Breast epithelium (tissue), 4 donors: ENCODE data around the gene LCN2. TPM values are rescaled to one million over a fixed set of nuclear protein-coding genes. Genes with fewer than 3 reads are reported as not detected.

ENCODE experiments used
- DNase-seq, 2 donors: peaks; one replicate each; pipeline ENCODE4 v3.0.0-alpha.2; 2019; ENCODE audit warnings: low spot score in 2 of 2
- H3K27ac ChIP-seq, 2 donors: fragments of 200-600 bp; sonication (generic) in 1 of 2; one replicate each; pipeline ENCODE4 v1.5.1; 2016 to 2019; ENCODE audit warnings: mild to moderate bottlenecking in 1 of 2
- H3K27me3 ChIP-seq, 2 donors: fragments of 200-600 bp; sonication (generic) in 1 of 2; one replicate each; pipeline versions ENCODE4 v1.5.1 to v1.6.0; 2017 to 2019; ENCODE audit warnings: control low read depth in 1 of 2, mild to moderate bottlenecking in 1 of 2
- H3K36me3 ChIP-seq: fragments of 200-600 bp; one replicate; pipeline ENCODE4 v1.5.1; 2019
- H3K4me1 ChIP-seq, 2 donors: fragments of 200-600 bp; sonication (generic); one replicate each; pipeline ENCODE4 v1.5.1; 2016 to 2019; ENCODE audit warnings: control low read depth in 1 of 2
- H3K4me3 ChIP-seq, 3 donors: fragments of 200-600 bp; sonication (generic); 1 replicate in 2 of 3; 2 replicates in 1 of 3; pipeline ENCODE4 v1.5.1; 2016 to 2019; ENCODE audit warnings: mild to moderate bottlenecking in 3 of 3, moderate library complexity in 2 of 3
- H3K9me3 ChIP-seq, 2 donors: fragments of 200-600 bp; sonication (generic) in 1 of 2; one replicate each; pipeline ENCODE4 v1.5.1; 2016 to 2019; ENCODE audit warnings: control low read depth in 1 of 2
- POLR2A ChIP-seq: fragments of 450-650 bp; IDR thresholded peaks from one replicate; pipeline ENCODE4 v1.6.1; 2016; ENCODE audit warnings: antibody characterized with exemption, mild to moderate bottlenecking, moderate library complexity
- POLR2AphosphoS5 ChIP-seq, 3 donors: sonication (generic); formaldehyde crosslinking; IDR thresholded peaks; one replicate each; pipeline ENCODE4 v1.6.1; 2017; ENCODE audit warnings: antibody characterized with exemption in 3 of 3
- intact Hi-C: fragments of 100-400 bp; cut with DNase I; formaldehyde crosslinking; loops from one replicate; pipeline ENCODE4 v1.15.1; 2023; ENCODE audit warnings: low total_unique reads
- total RNA-seq, 3 donors: library from RNA; depleted of rRNA; stranded (reverse); fragments of >200 nt; gene quantifications; one replicate each; pipeline ENCODE4 v1.1.0, GENCODE V29; 2016
- TF ChIP-seq, protein P1 (sequence below), 3 donors: fragments of 450-650 bp; IDR thresholded peaks; one replicate each; pipeline ENCODE4 v1.5.1; 2016 to 2017; ENCODE audit warnings: antibody characterized with exemption in 3 of 3, mild to moderate bottlenecking in 3 of 3, moderate library complexity in 3 of 3

The LCN2 gene
- total RNA-seq, 3 donors from 2014 or later: 38.5 to 42.3 TPM; not detected in 1

DNA sequence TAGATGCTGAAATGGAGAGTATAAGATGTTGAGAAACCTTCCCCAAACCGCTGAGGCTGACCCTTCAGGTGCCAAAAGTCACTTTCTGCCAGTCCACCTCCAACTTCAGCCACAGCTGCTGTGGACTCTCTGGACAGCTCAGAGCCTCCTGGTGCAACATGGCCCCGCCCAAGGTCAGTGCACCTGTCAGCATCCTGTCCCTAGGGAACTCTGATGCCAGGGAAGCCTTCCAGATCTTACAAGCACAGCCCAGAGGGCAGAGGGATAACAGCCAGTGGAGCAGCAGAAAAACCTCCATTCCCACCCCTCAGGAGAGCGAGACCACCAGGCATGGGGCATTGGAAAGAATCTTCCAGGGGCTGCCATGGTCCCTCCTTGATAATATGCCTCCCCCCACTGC lies 11.3 kb upstream of the LCN2 start:
- H3K4me3 ChIP-seq: no peak overlapping the region
- intact Hi-C loops: no loop called here
- peaks cover 0 to 4% of the 10 kb centered on the region in 2 donors for H3K9me3 ChIP-seq
- H3K36me3 ChIP-seq: no peaks in the 10 kb centered on the region
- no peak overlapping the region for H3K27ac ChIP-seq
- DNase-seq: no peak
- TF ChIP-seq, protein P1, sequence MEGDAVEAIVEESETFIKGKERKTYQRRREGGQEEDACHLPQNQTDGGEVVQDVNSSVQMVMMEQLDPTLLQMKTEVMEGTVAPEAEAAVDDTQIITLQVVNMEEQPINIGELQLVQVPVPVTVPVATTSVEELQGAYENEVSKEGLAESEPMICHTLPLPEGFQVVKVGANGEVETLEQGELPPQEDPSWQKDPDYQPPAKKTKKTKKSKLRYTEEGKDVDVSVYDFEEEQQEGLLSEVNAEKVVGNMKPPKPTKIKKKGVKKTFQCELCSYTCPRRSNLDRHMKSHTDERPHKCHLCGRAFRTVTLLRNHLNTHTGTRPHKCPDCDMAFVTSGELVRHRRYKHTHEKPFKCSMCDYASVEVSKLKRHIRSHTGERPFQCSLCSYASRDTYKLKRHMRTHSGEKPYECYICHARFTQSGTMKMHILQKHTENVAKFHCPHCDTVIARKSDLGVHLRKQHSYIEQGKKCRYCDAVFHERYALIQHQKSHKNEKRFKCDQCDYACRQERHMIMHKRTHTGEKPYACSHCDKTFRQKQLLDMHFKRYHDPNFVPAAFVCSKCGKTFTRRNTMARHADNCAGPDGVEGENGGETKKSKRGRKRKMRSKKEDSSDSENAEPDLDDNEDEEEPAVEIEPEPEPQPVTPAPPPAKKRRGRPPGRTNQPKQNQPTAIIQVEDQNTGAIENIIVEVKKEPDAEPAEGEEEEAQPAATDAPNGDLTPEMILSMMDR (IDR thresholded peaks at IDR 0.05): no peak
- TF ChIP-seq POLR2A (no peak), POLR2AphosphoS5 (IDR thresholded peaks at IDR 0.05) (no peak)
- H3K4me1 ChIP-seq: no peaks in the 10 kb centered on the region
- H3K27me3 ChIP-seq: no peaks in the 10 kb centered on the region

DNA sequence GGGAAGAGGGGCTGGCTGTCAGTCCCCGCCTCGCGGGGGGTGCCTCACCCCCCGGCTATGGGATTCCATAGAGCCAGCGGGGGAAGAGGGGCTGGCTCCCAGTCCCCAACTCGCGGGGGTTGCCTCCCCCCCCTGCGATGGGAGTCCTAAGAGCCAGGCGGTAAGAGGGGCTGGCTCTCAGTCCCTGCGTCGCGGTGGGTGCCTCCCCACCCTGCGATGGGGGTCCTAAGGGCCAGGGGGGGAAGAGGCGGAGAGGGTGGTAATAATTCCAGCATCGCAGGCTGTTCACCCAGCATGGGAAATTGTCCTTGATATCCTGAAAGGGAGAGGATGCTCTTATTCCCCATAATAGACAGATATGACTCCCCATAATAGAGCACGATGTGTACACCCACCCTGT lies 9.6 kb upstream of the LCN2 start:
- H3K36me3 ChIP-seq: no peaks in the 10 kb centered on the region
- intact Hi-C loops: no loop called here
- TF ChIP-seq POLR2A (no peak), POLR2AphosphoS5 (IDR thresholded peaks at IDR 0.05) (no peak)
- TF ChIP-seq, protein P1 (IDR thresholded peaks at IDR 0.05): no peak

DNA sequence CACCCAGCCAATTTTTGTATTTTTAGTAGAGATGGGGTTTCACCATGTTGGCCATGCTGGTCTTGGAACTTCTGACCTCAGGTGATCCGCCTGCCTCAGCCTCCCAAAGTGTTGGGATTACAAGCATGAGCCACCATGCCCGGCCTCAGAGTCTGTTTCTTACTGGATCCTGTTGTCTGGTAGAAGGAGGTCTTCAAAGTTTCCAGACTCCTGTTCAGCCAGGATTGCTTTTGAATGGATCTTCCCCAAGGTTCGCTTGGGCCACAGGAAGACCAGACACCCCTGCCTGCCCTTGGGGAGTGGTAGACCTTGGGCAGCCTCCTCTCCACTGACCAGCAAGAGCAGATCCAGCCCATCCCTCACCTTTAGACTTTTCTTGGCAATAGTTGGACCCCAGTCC lies 7.6 kb upstream of the LCN2 start:
- TF ChIP-seq POLR2A: no peak
- TF ChIP-seq, protein P1 (IDR thresholded peaks at IDR 0.05): no peak
- no peak for TF ChIP-seq POLR2AphosphoS5 (IDR thresholded peaks at IDR 0.05)
- Histone ChIP-seq H3K9me3 (no peaks in the 10 kb centered on the region), H3K4me3 (no peak overlapping the region), H3K27me3 (no peaks in the 10 kb centered on the region), H3K4me1 (no peaks in the 10 kb centered on the region), H3K36me3 (no peaks in the 10 kb centered on the region), H3K27ac (no peak overlapping the region)
- intact Hi-C loops: no loop called here
- no peak for DNase-seq

More for the DNA sequence above, 9.6 kb upstream of the LCN2 start:
- no peak overlapping the region for H3K4me3 ChIP-seq
- no peak for DNase-seq
- no peaks in the 10 kb centered on the region for H3K4me1 ChIP-seq
- no peak overlapping the region for H3K27ac ChIP-seq
- no peaks in the 10 kb centered on the region for H3K27me3 ChIP-seq
- no peaks in the 10 kb centered on the region for H3K9me3 ChIP-seq

DNA sequence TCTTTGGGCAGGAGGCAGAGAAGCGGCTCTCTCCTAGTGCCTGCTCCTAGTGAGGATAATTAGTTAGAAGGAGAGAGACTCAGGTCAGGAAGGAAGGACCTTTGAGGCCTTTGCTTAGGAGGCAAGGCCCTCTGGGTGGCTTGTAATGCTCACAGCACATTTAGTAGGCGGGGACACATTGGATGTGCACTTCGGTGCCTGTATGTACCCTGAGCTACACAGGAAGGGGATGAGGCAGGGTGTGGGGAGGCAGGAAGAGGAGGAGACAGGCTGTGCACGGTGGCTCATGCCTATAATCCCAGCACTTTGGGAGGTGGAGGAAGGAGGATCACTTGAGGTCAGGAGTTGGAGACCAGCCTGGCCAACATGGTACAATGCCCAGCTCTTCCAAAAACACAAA lies 7.2 kb upstream of the LCN2 start:
- intact Hi-C loops: no loop called here
- no peaks in the 10 kb centered on the region for H3K27me3 ChIP-seq
- H3K27ac ChIP-seq: no peak overlapping the region
- no peak for TF ChIP-seq POLR2A
- no peak for TF ChIP-seq POLR2AphosphoS5 (IDR thresholded peaks at IDR 0.05)
- TF ChIP-seq, protein P1 (IDR thresholded peaks at IDR 0.05): no peak
- no peaks in the 10 kb centered on the region for H3K36me3 ChIP-seq
- no peak for DNase-seq
- no peaks in the 10 kb centered on the region for H3K4me1 ChIP-seq
- H3K9me3 ChIP-seq: no peaks in the 10 kb centered on the region
- no peak overlapping the region for H3K4me3 ChIP-seq

DNA sequence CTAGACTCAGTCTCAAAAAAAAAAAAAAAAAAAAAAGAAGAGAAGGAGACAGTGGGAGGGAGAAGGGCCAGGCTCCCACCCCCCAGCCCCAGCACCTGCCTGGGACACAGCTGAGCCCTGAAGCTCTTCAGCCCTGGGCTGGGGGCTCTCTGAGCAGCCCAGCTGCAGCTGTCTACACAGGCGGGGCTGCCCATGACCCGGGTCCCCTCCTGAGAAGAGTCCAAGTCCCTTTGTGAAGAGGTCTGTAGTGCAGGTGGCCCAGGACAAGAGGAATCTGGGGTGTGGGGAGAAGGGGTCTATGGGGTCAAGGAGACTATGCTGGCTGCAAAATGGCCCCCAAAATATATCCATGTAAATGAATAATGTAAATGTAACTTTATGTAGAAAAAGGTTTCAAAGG lies 6.7 kb upstream of the LCN2 start:
- H3K27ac ChIP-seq: no peak overlapping the region
- no peaks in the 10 kb centered on the region for H3K9me3 ChIP-seq
- no peaks in the 10 kb centered on the region for H3K27me3 ChIP-seq
- H3K4me3 ChIP-seq: no peak overlapping the region
- DNase-seq: no peak
- no peaks in the 10 kb centered on the region for H3K36me3 ChIP-seq
- TF ChIP-seq POLR2AphosphoS5 (IDR thresholded peaks at IDR 0.05): no peak
- TF ChIP-seq, protein P1 (IDR thresholded peaks at IDR 0.05): no peak
- TF ChIP-seq POLR2A: no peak
- intact Hi-C loops: no loop called here
- H3K4me1 ChIP-seq: no peaks in the 10 kb centered on the region
